ENCODE data around the gene FKBP10.
"Not testable (repeated sequence)": the region's sequence is repeated elsewhere in the genome, so short reads cannot be mapped to it uniquely, and the experiment has no call there.

The FKBP10 gene

GRCh38 chr17:41835214-41835799 is 22.5 kb downstream of the FKBP10 start:
- peak overlapping the region; percentile 36 for H3K27ac ChIP-seq (ENCODE audit: low read length)
- H3K4me1 ChIP-seq (ENCODE audit: control insufficient read depth in 1 of 2, insufficient read depth in 2 of 2, low read length in 2 of 2), result peaks cover 0 to 14% of the 10 kb centered on the region in 2 donors
- no peaks in the 10 kb centered on the region for H3K9me3 ChIP-seq (ENCODE audit: control insufficient read depth in 1 of 2, low read length in 2 of 2)
- H3K27me3 ChIP-seq (ENCODE audit: low read depth, low read length), result no peaks in the 10 kb centered on the region
- H3K36me3 ChIP-seq (ENCODE audit: control insufficient read depth in 1 of 2, insufficient read depth in 2 of 2, low read length in 2 of 2), result peaks cover 4 to 21% of the 10 kb centered on the region in 2 donors
- peak overlapping the region; percentile 61 to 94 for H3K4me3 ChIP-seq (ENCODE audit: low read depth in 1 of 2, low read length in 2 of 2)

- peak within 1 kb of the TSS; percentile 61 to 94 for H3K4me3 ChIP-seq (ENCODE audit: low read depth in 1 of 2, low read length in 2 of 2)
- peak within 1 kb of the TSS; percentile 36 for H3K27ac ChIP-seq (ENCODE audit: low read length)
- H3K4me1 ChIP-seq (ENCODE audit: control insufficient read depth in 1 of 2, insufficient read depth in 2 of 2, low read length in 2 of 2), result peaks cover 0 to 14% of the 10 kb centered on the region in 2 donors
- H3K9me3 ChIP-seq (ENCODE audit: control insufficient read depth in 1 of 2, low read length in 2 of 2), result no peaks in the 10 kb centered on the region
- H3K27me3 ChIP-seq (ENCODE audit: low read depth, low read length), result no peaks in the 10 kb centered on the region
- H3K36me3 ChIP-seq (ENCODE audit: control insufficient read depth in 1 of 2, insufficient read depth in 2 of 2, low read length in 2 of 2), result peaks cover 4 to 15% of the 10 kb centered on the region in 2 donors
Observed at GRCh38 chr17:41835800-41836549, 23.2 kb downstream of the FKBP10 start, which contains the start of gene NT5C3B. Gene NT5C3B (minus strand): TSS chr17:41836232. CDS start chr17:41836193, 39 bp downstream.

GRCh38 chr17:41836550-41837196 is 23.9 kb downstream of the FKBP10 start:
- peak overlapping the region; percentile 33 to 94 for H3K4me3 ChIP-seq (ENCODE audit: low read depth in 1 of 2, low read length in 2 of 2)
- H3K27ac ChIP-seq (ENCODE audit: low read length), result no peak overlapping the region

GRCh38 chr17:41837761-41838538 is 25.1 kb downstream of the FKBP10 start, which contains the start of gene KLHL10:
Gene KLHL10 (plus strand): TSS chr17:41837825. CDS start chr17:41837933, 108 bp downstream.
- Histone ChIP-seq H3K4me3 (ENCODE audit: low read depth in 1 of 2, low read length in 2 of 2) (peak within 1 kb of the TSS in 1 of 2 donors; percentile 94), H3K4me1 (ENCODE audit: control insufficient read depth in 1 of 2, insufficient read depth in 2 of 2, low read length in 2 of 2) (peaks cover 0 to 14% of the 10 kb centered on the region in 2 donors), H3K9me3 (ENCODE audit: control insufficient read depth in 1 of 2, low read length in 2 of 2) (no peaks in the 10 kb centered on the region), H3K27me3 (ENCODE audit: low read depth, low read length) (no peaks in the 10 kb centered on the region), H3K27ac (ENCODE audit: low read length) (no peak within 1 kb of the TSS), H3K36me3 (ENCODE audit: control insufficient read depth in 1 of 2, insufficient read depth in 2 of 2, low read length in 2 of 2) (peaks cover 0 to 4% of the 10 kb centered on the region in 2 donors)

More at GRCh38 chr17:41836550-41837196, 23.9 kb downstream of the FKBP10 start:
- Histone ChIP-seq H3K36me3 (ENCODE audit: control insufficient read depth in 1 of 2, insufficient read depth in 2 of 2, low read length in 2 of 2) (peaks cover 4 to 8% of the 10 kb centered on the region in 2 donors), H3K27me3 (ENCODE audit: low read depth, low read length) (no peaks in the 10 kb centered on the region), H3K9me3 (ENCODE audit: control insufficient read depth in 1 of 2, low read length in 2 of 2) (no peaks in the 10 kb centered on the region), H3K4me1 (ENCODE audit: control insufficient read depth in 1 of 2, insufficient read depth in 2 of 2, low read length in 2 of 2) (peaks cover 0 to 14% of the 10 kb centered on the region in 2 donors)

- H3K27ac ChIP-seq (ENCODE audit: low read length); H3K36me3 ChIP-seq (ENCODE audit: control insufficient read depth in 1 of 2, insufficient read depth in 2 of 2, low read length in 2 of 2): not testable (repeated sequence)
Observed at GRCh38 chr17:41839448-41839847, 26.6 kb downstream of the FKBP10 start.

GRCh38 chr17:41840781-41841180 is 28.0 kb downstream of the FKBP10 start:
- not testable (repeated sequence) for H3K36me3 ChIP-seq (ENCODE audit: control insufficient read depth in 1 of 2, insufficient read depth in 2 of 2, low read length in 2 of 2); H3K4me3 ChIP-seq (ENCODE audit: low read depth in 1 of 2, low read length in 2 of 2); H3K9me3 ChIP-seq (ENCODE audit: control insufficient read depth in 1 of 2, low read length in 2 of 2); H3K4me1 ChIP-seq (ENCODE audit: control insufficient read depth in 1 of 2, insufficient read depth in 2 of 2, low read length in 2 of 2); H3K27ac ChIP-seq (ENCODE audit: low read length); H3K27me3 ChIP-seq (ENCODE audit: low read depth, low read length)

More at GRCh38 chr17:41839448-41839847, 26.6 kb downstream of the FKBP10 start:
- not testable (repeated sequence) for H3K4me3 ChIP-seq (ENCODE audit: low read depth in 1 of 2, low read length in 2 of 2); H3K27me3 ChIP-seq (ENCODE audit: low read depth, low read length); H3K9me3 ChIP-seq (ENCODE audit: control insufficient read depth in 1 of 2, low read length in 2 of 2)
- peaks cover 0 to 14% of the 10 kb centered on the region in 2 donors for H3K4me1 ChIP-seq (ENCODE audit: control insufficient read depth in 1 of 2, insufficient read depth in 2 of 2, low read length in 2 of 2)

GRCh38 chr17:41844971-41845370 is 32.2 kb downstream of the FKBP10 start:
- Histone ChIP-seq H3K9me3 (ENCODE audit: control insufficient read depth in 1 of 2, low read length in 2 of 2) (no peaks in the 10 kb centered on the region), H3K27me3 (ENCODE audit: low read depth, low read length) (no peaks in the 10 kb centered on the region), H3K4me3 (ENCODE audit: low read depth in 1 of 2, low read length in 2 of 2) (no peak overlapping the region), H3K36me3 (ENCODE audit: control insufficient read depth in 1 of 2, insufficient read depth in 2 of 2, low read length in 2 of 2) (peaks cover 0 to 6% of the 10 kb centered on the region in 2 donors), H3K27ac (ENCODE audit: low read length) (no peak overlapping the region), H3K4me1 (ENCODE audit: control insufficient read depth in 1 of 2, insufficient read depth in 2 of 2, low read length in 2 of 2) (peaks cover 0 to 11% of the 10 kb centered on the region in 2 donors)

GRCh38 chr17:41848788-41849187 is 36.0 kb downstream of the FKBP10 start:
- H3K4me1 ChIP-seq (ENCODE audit: control insufficient read depth in 1 of 2, insufficient read depth in 2 of 2, low read length in 2 of 2), result peaks cover 0 to 17% of the 10 kb centered on the region in 2 donors
- no peak overlapping the region for H3K27ac ChIP-seq (ENCODE audit: low read length)

GRCh38 chr17:41849251-41849990 is 36.6 kb downstream of the FKBP10 start:
- no peak overlapping the region for H3K4me3 ChIP-seq (ENCODE audit: low read depth in 1 of 2, low read length in 2 of 2)
- no peaks in the 10 kb centered on the region for H3K27me3 ChIP-seq (ENCODE audit: low read depth, low read length)
- peaks cover under 1 to 16% of the 10 kb centered on the region in 2 donors for H3K36me3 ChIP-seq (ENCODE audit: control insufficient read depth in 1 of 2, insufficient read depth in 2 of 2, low read length in 2 of 2)
- peaks cover 0 to 17% of the 10 kb centered on the region in 2 donors for H3K4me1 ChIP-seq (ENCODE audit: control insufficient read depth in 1 of 2, insufficient read depth in 2 of 2, low read length in 2 of 2)
- H3K9me3 ChIP-seq (ENCODE audit: control insufficient read depth in 1 of 2, low read length in 2 of 2), result no peaks in the 10 kb centered on the region
- H3K27ac ChIP-seq (ENCODE audit: low read length), result no peak overlapping the region

More at GRCh38 chr17:41848788-41849187, 36.0 kb downstream of the FKBP10 start:
- Histone ChIP-seq H3K9me3 (ENCODE audit: control insufficient read depth in 1 of 2, low read length in 2 of 2) (no peaks in the 10 kb centered on the region), H3K36me3 (ENCODE audit: control insufficient read depth in 1 of 2, insufficient read depth in 2 of 2, low read length in 2 of 2) (peaks cover 0 to 11% of the 10 kb centered on the region in 2 donors), H3K4me3 (ENCODE audit: low read depth in 1 of 2, low read length in 2 of 2) (no peak overlapping the region), H3K27me3 (ENCODE audit: low read depth, low read length) (no peaks in the 10 kb centered on the region)

- not testable (repeated sequence) for H3K9me3 ChIP-seq (ENCODE audit: control insufficient read depth in 1 of 2, low read length in 2 of 2); H3K27ac ChIP-seq (ENCODE audit: low read length); H3K4me3 ChIP-seq (ENCODE audit: low read depth in 1 of 2, low read length in 2 of 2); H3K27me3 ChIP-seq (ENCODE audit: low read depth, low read length)
- Histone ChIP-seq H3K4me1 (ENCODE audit: control insufficient read depth in 1 of 2, insufficient read depth in 2 of 2, low read length in 2 of 2) (peaks cover 0 to 17% of the 10 kb centered on the region in 2 donors), H3K36me3 (ENCODE audit: control insufficient read depth in 1 of 2, insufficient read depth in 2 of 2, low read length in 2 of 2) (peaks cover 7 to 22% of the 10 kb centered on the region in 2 donors)
Observed at GRCh38 chr17:41851382-41851781, 38.6 kb downstream of the FKBP10 start.
